OCI-M2 (cell line): Measurements from ENCODE around the gene EFL1.
A peak's percentile ranks its signal among the peaks of the same experiment; 100 is the strongest.
"Not testable (repeated sequence)": the region's sequence is repeated elsewhere in the genome, so short reads cannot be mapped to it uniquely, and the experiment has no call there.

Experiments
- DNase-seq: peaks from one replicate; lab custom pipeline; 2025; ENCODE audit not compliant: unreplicated experiment; lab: John Stamatoyannopoulos, UW

EFL1 gene

GRCh38 chr15:82204575-82204974 is 58.0 kb downstream of the EFL1 start:
- not testable (repeated sequence) for DNase-seq

GRCh38 chr15:82197733-82198594 is 64.6 kb downstream of the EFL1 start:
- peak; percentile 6 for DNase-seq

GRCh38 chr15:82196353-82196752 is 66.2 kb downstream of the EFL1 start:
- no peak for DNase-seq

GRCh38 chr15:82195818-82196217 is 66.7 kb downstream of the EFL1 start:
- DNase-seq, result not testable (repeated sequence)

GRCh38 chr15:82194488-82194887 is 68.0 kb downstream of the EFL1 start:
- DNase-seq, result not testable (repeated sequence)

GRCh38 chr15:82193435-82193834 is 69.1 kb downstream of the EFL1 start:
- DNase-seq, result not testable (repeated sequence)

- not testable (repeated sequence) for DNase-seq
Measured at GRCh38 chr15:82192394-82192793, 70.1 kb downstream of the EFL1 start.

- no peak for DNase-seq
Measured at GRCh38 chr15:82186719-82187406, 75.7 kb downstream of the EFL1 start.

- no peak for DNase-seq
Measured at GRCh38 chr15:82186161-82186560, 76.4 kb downstream of the EFL1 start.

- DNase-seq, result no peak
Measured at GRCh38 chr15:82184776-82185175, 77.8 kb downstream of the EFL1 start.

- no peak for DNase-seq
Measured at GRCh38 chr15:82184355-82184754, 78.2 kb downstream of the EFL1 start.

GRCh38 chr15:82183121-82184031 is 79.2 kb downstream of the EFL1 start:
- no peak for DNase-seq

- DNase-seq, result no peak
Measured at GRCh38 chr15:82181371-82181770, 81.2 kb downstream of the EFL1 start.

GRCh38 chr15:82178061-82178460 is 84.5 kb downstream of the EFL1 start:
- DNase-seq, result no peak

- DNase-seq, result no peak
Measured at GRCh38 chr15:82177291-82178010, 85.1 kb downstream of the EFL1 start.

GRCh38 chr15:82176542-82176941 is 86.0 kb downstream of the EFL1 start:
- no peak for DNase-seq

- DNase-seq, result no peak
Measured at GRCh38 chr15:82174471-82175235, 87.9 kb downstream of the EFL1 start.

- no peak for DNase-seq
Measured at GRCh38 chr15:82173108-82173507, 89.4 kb downstream of the EFL1 start.

GRCh38 chr15:82172506-82172905 is 90.0 kb downstream of the EFL1 start:
- DNase-seq, result no peak

GRCh38 chr15:82168757-82169156 is 93.8 kb downstream of the EFL1 start:
- no peak for DNase-seq
